LNCAP (cell line): Measurements from ENCODE around the gene BTN2A1.

ENCODE experiments used
- TF ChIP-seq, protein P1 (sequence below): fragments of 450-650 bp; IDR thresholded peaks from 2 replicates; pipeline ENCODE4 v1.5.1; 2017; ENCODE audit warnings: mild to moderate bottlenecking

The BTN2A1 gene

DNA sequence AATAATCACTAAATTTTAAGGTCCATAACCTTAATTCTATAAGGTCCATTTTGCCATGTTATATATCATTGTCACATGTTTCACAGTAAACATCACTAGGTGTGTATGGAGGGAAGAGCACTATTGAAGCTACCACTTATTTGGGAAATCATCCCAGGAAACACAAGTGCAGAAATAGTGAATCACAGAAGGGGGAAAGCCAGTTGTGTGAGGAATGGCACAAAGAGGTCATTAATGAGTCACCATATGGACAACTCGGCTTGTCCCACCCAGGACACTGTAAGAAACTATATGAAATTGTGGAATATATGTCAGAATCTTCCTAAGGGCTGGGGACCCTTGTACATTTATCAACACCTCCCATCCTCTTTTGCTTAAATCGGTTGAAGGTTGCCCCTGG, 42.0 kb upstream of the BTN2A1 start:
- TF ChIP-seq, protein P1, sequence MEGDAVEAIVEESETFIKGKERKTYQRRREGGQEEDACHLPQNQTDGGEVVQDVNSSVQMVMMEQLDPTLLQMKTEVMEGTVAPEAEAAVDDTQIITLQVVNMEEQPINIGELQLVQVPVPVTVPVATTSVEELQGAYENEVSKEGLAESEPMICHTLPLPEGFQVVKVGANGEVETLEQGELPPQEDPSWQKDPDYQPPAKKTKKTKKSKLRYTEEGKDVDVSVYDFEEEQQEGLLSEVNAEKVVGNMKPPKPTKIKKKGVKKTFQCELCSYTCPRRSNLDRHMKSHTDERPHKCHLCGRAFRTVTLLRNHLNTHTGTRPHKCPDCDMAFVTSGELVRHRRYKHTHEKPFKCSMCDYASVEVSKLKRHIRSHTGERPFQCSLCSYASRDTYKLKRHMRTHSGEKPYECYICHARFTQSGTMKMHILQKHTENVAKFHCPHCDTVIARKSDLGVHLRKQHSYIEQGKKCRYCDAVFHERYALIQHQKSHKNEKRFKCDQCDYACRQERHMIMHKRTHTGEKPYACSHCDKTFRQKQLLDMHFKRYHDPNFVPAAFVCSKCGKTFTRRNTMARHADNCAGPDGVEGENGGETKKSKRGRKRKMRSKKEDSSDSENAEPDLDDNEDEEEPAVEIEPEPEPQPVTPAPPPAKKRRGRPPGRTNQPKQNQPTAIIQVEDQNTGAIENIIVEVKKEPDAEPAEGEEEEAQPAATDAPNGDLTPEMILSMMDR = no peak

DNA sequence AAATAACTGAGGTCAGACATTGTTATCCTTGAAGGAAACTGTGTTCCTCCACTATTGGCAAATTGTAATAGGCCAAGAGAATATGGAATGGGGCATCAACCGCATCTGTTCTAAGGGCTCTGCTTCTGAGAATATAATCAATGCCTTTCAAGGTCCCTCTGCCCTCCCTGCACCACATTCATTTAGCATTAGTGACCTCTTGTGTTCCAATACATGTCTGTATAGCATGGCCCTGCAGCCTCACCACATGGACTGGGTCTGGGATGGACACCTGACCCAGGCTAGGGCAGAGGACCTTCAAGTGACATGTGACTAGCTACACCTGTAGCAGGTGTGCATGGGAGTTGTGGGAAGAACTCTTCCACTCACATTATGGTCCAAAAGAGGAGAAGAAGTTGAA, 41.5 kb upstream of the BTN2A1 start:
- TF ChIP-seq, protein P1 = no peak

DNA sequence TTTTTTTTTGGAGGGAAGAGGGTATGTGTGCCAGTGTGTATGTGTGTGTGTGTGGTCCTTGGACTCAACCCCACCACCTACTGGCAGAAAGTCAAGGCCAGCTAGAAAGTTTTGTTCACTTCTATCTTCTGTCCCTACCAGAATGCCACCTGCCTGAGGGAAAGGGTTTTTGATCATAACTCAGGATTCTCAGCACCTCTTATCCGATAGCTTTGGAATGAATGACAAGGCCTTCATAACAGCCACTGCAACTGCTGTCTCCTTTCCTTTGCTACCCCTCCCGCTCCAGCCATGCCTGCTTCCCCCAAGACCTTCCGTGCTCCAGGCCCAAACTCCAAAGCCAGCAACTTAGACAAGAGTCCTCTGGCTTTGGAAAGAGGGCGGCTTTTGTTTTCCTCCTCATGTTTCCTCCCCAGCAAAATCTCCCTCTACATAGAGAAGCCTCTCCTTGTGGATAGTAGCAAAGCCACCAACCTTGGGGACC, 37.0 kb upstream of the BTN2A1 start:
- TF ChIP-seq, protein P1 = peak; percentile 28; the same call in 1 of the 2 replicates

DNA sequence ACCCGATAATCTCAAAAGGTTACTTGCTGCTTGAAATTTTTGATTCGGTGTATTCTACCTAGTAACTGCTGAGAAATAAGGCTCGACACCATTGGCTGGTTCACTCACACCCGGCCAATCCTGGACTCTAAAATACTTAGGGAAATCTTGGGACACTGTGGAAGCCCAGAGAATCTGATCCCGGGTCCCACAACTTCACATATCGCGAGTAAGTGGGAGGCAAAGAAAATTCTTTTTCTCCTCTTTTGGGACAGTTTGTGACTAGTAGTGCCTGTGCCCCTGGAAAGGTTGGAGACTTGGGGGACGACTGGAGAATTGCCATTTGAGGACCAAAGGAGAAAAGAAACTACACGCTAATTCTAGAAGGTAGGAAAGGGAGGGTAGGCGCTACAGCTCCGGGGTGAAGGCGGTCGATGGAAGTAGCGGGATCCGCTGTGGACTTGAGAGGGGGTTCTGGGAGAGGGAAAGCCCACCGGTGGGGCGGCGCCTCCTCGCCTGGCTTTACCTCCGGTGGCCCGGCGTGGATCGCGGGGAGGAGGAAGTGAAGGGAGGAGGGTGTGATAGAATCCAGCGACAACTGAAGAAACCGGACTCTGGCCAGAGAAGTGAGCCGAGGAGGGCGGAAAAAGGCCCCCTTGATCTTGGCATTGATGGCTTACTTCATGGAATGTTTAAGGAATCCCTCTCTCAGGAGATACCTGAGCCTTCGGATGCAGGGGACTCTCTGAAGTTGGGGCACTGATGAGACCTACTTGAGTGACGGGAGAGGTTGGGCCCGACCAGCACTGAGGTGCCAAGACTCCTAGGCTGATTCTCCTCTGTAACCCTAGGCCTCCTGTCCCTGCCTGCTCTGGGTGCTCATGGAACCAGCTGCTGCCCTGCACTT, 36.3 kb upstream of the BTN2A1 start:
- TF ChIP-seq, protein P1 = no peak

DNA sequence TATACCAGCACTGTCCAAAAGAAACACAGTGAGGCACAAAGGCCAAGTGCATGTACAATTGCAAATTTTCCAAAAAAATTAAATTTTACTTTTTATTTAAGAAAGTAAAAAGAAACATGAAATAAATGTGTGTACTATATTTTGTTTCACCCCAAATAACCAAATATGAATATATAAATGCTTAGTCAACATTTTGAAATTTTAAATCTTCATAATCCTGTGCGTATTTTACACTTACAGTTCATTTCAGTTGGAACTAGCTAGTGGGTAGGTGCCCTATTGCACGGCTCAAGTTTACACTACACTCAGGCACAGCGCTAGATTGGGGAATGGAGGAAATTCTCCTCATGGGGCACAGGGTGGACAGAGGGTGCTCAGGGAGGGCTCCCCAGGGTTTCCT, 35.4 kb upstream of the BTN2A1 start:
- TF ChIP-seq, protein P1 = no peak

DNA sequence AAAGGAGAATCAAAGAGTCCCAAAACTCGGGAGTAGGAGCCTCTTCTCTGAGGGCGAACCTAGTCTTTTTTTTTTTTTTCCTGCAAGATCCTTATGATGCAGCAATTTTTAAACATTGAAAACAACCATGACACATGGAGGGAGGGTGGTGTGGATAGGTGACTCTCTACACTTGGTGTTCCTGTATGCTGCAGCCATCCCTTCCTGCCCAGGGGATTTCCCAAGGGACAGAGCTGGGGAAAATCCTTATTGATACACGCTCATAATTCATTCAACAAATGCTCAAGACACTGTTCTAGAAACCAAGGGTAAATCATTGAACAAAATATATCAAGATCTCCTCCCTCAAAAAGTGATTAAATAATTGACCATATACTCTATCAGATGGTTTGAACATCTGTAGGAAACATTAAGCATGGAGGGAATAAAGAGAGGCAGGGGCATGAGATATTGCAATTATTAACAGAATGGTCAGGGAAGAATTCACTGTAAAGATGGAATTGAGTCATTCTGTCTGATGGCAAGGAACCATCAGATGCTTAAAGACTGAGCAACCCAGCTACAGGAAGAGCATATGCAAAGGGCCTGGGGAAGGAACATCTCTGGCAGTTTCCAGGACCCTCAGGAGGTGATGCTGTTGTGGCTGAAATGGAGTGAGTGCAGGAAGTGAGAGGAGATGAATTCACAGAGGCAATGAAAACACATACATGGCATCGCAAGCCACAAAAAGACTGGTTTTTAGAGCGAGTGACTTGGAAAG, 30.9 kb upstream of the BTN2A1 start:
- TF ChIP-seq, protein P1 = no peak

DNA sequence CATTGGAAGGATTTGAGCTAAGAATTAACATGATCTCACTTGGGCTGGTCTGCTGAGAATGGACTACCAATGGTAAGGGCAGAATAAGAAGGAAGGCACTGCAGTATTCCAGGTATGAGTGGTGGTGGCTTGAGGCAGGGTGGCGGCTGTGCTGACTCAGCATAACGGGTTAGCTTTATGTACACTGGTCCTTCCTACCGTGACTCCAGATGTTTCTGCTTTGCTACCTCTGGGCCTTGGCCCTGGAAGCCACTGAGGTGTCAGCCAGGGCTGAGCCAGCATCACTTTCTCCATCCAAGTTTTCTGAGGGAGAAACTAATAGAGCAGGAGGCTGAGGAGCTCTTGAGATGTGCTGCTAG, 30.3 kb upstream of the BTN2A1 start:
- TF ChIP-seq, protein P1 = no peak
